Thoracic aorta (tissue), 2 donors: Measurements from ENCODE around the gene SLC6A20. TPM values are rescaled to one million over a fixed set of nuclear protein-coding genes. Genes with fewer than 3 reads are reported as not detected.

Experiments used
- total RNA-seq, 2 donors: library from RNA; depleted of rRNA; stranded (reverse); fragments of >200 nt; gene quantifications; one replicate each; pipeline versions ENCODE4 v1.1.0 to v1.2.3, GENCODE V29; 2016

SLC6A20 gene
- total RNA-seq, 2 donors from 2014 or later: 0.28 TPM; not detected in 1

Other genes with a start within 250 kb of the SLC6A20 start
- gene LIMD1, start 201.8 kb downstream of the SLC6A20 start, total RNA-seq: 10 to 100 TPM; 32.5 to 42.6 TPM
- gene SACM1L, start 107.1 kb downstream of the SLC6A20 start, total RNA-seq: 10 to 100 TPM; 50.5 to 57.3 TPM
- 10 to 100 TPM; 22.7 to 30.9 TPM for gene LZTFL1, start 45.6 kb upstream of the SLC6A20 start, total RNA-seq
- gene CCR9, start 90.0 kb upstream of the SLC6A20 start, total RNA-seq: not detected
- gene CXCR6, start 146.9 kb upstream of the SLC6A20 start, total RNA-seq: 1 to 10 TPM; 2.2 to 4.9 TPM
- 10 to 100 TPM; 70.4 to 86.1 TPM for gene FYCO1, start 199.3 kb upstream of the SLC6A20 start, total RNA-seq
- not detected for gene XCR1, start 230.9 kb upstream of the SLC6A20 start, total RNA-seq